Body of pancreas (tissue), 4 donors: ENCODE results near the gene MYLK. TPM values are rescaled to one million over a fixed set of nuclear protein-coding genes. Genes with fewer than 3 reads are reported as not detected.

Experiments used
- ATAC-seq: fragments of 150-250 bp; one replicate; pipeline ENCODE4 v1.9.1; 2016
- DNase-seq, 4 donors: peaks; one replicate each; pipeline ENCODE4 v3.0.0-alpha.2; 2019
- H3K27ac ChIP-seq, 4 donors: fragments of 200-600 bp; sonication (generic); 1 replicate in 3 of 4; 2 replicates in 1 of 4; pipeline versions ENCODE4 v1.5.1 to v1.6.1; 2016 to 2019; ENCODE audit warnings: mild to moderate bottlenecking in 1 of 4, mixed read lengths in 1 of 4, moderate library complexity in 1 of 4
- H3K27me3 ChIP-seq, 2 donors: fragments of 200-600 bp; sonication (generic); one replicate each; pipeline ENCODE4 v1.6.0; 2016; ENCODE audit warnings: mild to moderate bottlenecking in 1 of 2
- H3K36me3 ChIP-seq, 2 donors: fragments of 200-600 bp; sonication (generic); replicated peaks in 1 of 2; 2 replicates each; pipeline ENCODE4 v1.5.1; 2016; ENCODE audit warnings: low read depth in 2 of 2; ENCODE audit not compliant: insufficient read depth in 1 of 2
- H3K4me1 ChIP-seq: fragments of 200-600 bp; sonication (generic); one replicate; pipeline ENCODE4 v1.6.0; 2016
- H3K4me3 ChIP-seq, 2 donors: fragments of 200-600 bp; sonication (generic); 1 replicate in 1 of 2; 2 replicates in 1 of 2; pipeline ENCODE4 v1.5.1; 2016 to 2019
- H3K9me3 ChIP-seq, 3 donors: fragments of 200-600 bp; sonication (generic); 1 replicate in 2 of 3; 2 replicates in 1 of 3; pipeline ENCODE4 v1.5.1; 2016
- POLR2A ChIP-seq, 3 donors: fragments of 450-650 bp; IDR thresholded peaks; one replicate each; pipeline ENCODE4 v1.6.1; 2016; ENCODE audit warnings: antibody characterized with exemption in 3 of 3, mild to moderate bottlenecking in 2 of 3
- WGBS, 2 donors: methylation state at CpG; one replicate each; pipeline ENCODE4 v1.1.5; 2017; 5-methylcytosine and 5-hydroxymethylcytosine counted together
- intact Hi-C: fragments of 100-400 bp; cut with DNase I; formaldehyde crosslinking; loops from one replicate; pipeline ENCODE4 v1.15.1; 2023
- total RNA-seq, 2 donors: library from RNA; depleted of rRNA; stranded (reverse); fragments of >200 nt; gene quantifications; one replicate each; pipeline ENCODE4 v1.1.0, GENCODE V29; 2016
- TF ChIP-seq, protein P1 (sequence below), 7 experiments: fragments of 450-650 bp in 4 of 7; fragments of 200-600 bp in 3 of 7; sonication (generic) in 3 of 7; IDR thresholded peaks; one replicate each; pipeline ENCODE4 v1.5.1; 2016 to 2019; ENCODE audit warnings: antibody characterized with exemption in 7 of 7

The MYLK gene
- total RNA-seq, 2 donors from 2014 or later: 7.6 to 36.6 TPM

DNA sequence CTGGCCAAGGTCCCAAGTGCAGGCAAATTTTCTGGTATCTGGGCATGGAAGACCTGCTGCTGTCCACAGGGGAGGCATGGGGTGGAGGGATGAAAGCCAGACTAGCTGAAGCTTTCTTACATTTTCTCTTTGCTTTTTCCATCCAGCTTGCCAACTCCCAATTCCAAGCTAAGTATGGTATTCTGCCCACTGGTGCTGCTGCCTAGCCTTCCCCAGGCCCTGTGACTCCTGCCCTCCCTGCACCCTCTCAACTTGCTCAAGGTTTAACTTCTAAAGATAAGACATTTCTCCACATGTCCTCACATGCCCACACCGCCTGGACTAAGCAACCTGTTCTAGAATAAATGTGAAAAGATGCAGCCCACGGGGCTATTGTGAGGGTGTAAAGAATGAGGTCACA lies 239.8 kb downstream of the MYLK start:
- DNase-seq: no peak
- H3K4me3 ChIP-seq: no peak overlapping the region
- H3K36me3 ChIP-seq: no peaks in the 10 kb centered on the region
- H3K27me3 ChIP-seq: no peaks in the 10 kb centered on the region
- no peaks in the 10 kb centered on the region for H3K9me3 ChIP-seq
- H3K27ac ChIP-seq: no peak overlapping the region
- WGBS, 2 donors: 80 to 89% methylated on average over 2 of the region's 2 CpGs
- no peaks in the 10 kb centered on the region for H3K4me1 ChIP-seq
- TF ChIP-seq, protein P1, sequence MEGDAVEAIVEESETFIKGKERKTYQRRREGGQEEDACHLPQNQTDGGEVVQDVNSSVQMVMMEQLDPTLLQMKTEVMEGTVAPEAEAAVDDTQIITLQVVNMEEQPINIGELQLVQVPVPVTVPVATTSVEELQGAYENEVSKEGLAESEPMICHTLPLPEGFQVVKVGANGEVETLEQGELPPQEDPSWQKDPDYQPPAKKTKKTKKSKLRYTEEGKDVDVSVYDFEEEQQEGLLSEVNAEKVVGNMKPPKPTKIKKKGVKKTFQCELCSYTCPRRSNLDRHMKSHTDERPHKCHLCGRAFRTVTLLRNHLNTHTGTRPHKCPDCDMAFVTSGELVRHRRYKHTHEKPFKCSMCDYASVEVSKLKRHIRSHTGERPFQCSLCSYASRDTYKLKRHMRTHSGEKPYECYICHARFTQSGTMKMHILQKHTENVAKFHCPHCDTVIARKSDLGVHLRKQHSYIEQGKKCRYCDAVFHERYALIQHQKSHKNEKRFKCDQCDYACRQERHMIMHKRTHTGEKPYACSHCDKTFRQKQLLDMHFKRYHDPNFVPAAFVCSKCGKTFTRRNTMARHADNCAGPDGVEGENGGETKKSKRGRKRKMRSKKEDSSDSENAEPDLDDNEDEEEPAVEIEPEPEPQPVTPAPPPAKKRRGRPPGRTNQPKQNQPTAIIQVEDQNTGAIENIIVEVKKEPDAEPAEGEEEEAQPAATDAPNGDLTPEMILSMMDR (IDR thresholded peaks at IDR 0.05): no peak
- no peak for TF ChIP-seq POLR2A (IDR thresholded peaks at IDR 0.05)
- intact Hi-C loops: no loop called here
- no peak for ATAC-seq

DNA sequence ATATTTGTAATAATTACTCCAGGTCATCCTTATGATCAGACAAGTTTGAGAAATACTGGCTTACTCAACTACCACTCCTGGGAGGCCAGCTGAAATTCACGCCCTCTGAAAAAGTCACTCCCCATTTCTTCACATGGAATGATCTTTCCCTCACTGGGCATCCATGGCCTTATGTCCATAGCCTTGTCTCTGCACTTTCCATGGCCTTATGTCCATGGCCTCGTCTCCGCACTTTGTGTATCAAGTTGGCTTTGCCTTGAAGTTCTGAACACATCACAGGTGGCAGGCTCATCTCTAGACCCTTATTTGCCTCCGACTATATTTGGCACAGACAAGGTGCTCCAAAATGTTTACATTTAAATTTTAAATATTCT lies 241.2 kb downstream of the MYLK start:
- WGBS, 2 donors: 90 to 95% methylated on average over 4 of the region's 4 CpGs
- Histone ChIP-seq H3K27me3 (no peaks in the 10 kb centered on the region), H3K36me3 (no peaks in the 10 kb centered on the region), H3K9me3 (no peaks in the 10 kb centered on the region), H3K4me3 (no peak overlapping the region), H3K4me1 (no peaks in the 10 kb centered on the region), H3K27ac (no peak overlapping the region)
- ATAC-seq (no peak), DNase-seq (no peak)
- intact Hi-C loops: no loop called here
- TF ChIP-seq, protein P1 (IDR thresholded peaks at IDR 0.05): no peak
- TF ChIP-seq POLR2A (IDR thresholded peaks at IDR 0.05): no peak

DNA sequence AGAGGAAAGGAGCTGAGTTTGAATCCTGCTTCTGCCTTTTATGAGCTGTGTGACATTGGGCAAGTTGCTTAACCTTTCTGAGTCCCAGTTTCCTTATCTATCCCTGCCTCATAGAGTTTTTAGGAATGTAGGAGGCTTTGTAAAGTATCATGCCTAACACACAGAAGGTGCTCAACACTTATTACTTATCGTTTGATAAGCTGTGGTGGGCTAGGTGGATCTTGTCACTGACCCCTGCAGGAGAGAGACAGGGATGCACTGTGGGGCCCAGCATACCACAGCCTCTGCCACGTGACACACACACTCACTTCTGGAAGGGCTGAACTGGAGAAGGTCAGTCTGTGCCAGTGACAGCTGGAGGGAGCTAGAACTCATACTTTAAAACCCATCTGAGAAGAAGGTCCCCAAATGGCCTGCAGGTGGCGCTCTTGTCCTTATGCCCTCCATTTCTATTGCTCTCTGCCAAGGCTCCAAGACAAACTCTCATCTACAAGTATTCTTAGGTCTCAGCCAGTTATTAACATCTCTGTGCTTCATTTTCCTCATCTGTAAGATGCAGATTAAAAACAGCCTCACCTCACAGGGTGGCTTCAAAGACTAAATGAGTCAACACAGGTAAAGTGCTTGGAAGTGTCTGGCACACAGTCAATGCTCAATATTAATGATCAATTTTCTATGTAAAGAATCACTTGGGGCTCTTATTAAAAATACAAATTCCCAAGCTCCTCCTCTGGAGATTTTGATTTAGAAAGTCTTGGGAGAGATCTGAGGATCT lies 241.8 kb downstream of the MYLK start:
- DNase-seq (peak; percentile 77 to 87 (median 82)), ATAC-seq (peak; percentile 82)
- no peak for TF ChIP-seq POLR2A (IDR thresholded peaks at IDR 0.05)
- TF ChIP-seq, protein P1 (IDR thresholded peaks at IDR 0.05): peak; percentile 57 to 74 (median 68)
- 24 to 36% methylated on average over 1 to 3 of the region's 3 CpGs for WGBS, 2 donors
- H3K9me3 ChIP-seq: no peaks in the 10 kb centered on the region
- no peak overlapping the region for H3K4me3 ChIP-seq
- no peaks in the 10 kb centered on the region for H3K27me3 ChIP-seq
- H3K36me3 ChIP-seq: no peaks in the 10 kb centered on the region
- H3K4me1 ChIP-seq: no peaks in the 10 kb centered on the region
- no peak overlapping the region for H3K27ac ChIP-seq
- intact Hi-C loops: no loop called here

DNA sequence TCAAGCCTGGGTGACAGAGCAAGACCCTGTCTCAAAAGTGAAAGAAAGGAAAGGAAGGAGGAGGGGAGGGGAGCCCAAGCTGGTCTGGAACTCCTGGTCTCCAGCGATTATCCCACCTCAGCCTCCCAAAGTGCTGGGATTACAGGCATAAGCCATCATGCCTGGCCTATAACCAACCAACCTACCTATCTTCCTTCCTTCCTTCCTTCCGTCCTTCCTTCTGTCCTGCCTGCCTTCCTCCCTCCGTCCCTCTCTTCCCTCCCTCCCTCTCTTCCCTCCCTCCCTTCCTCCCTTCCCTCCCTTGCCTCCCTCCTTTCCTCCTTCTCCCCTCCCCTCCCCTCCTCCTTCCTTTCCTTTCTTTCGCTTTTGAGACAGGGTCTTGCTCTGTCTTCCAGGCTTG lies 242.6 kb downstream of the MYLK start:
- intact Hi-C loops: no loop called here
- Histone ChIP-seq H3K27me3 (no peaks in the 10 kb centered on the region), H3K4me3 (no peak overlapping the region), H3K4me1 (peaks cover 8% of the 10 kb centered on the region), H3K9me3 (no peaks in the 10 kb centered on the region), H3K36me3 (no peaks in the 10 kb centered on the region), H3K27ac (no peak overlapping the region)
- 78 to 85% methylated on average over 4 of the region's 4 CpGs for WGBS, 2 donors
- no peak for ATAC-seq
- no peak for DNase-seq
- TF ChIP-seq, protein P1 (IDR thresholded peaks at IDR 0.05): no peak
- no peak for TF ChIP-seq POLR2A (IDR thresholded peaks at IDR 0.05)
